RCC 7860 (cell line): ENCODE measurements around the gene PLXNC1.

ENCODE experiments used
- DNase-seq: peaks from one replicate; pipeline ENCODE4 v3.0.0-alpha.2; 2015; ENCODE audit warnings: low spot score
- FAIRE-seq: peaks from 2 replicates; lab custom pipeline; 2012; peaks lifted over from hg19 to GRCh38; lab: Jason Lieb, UNC

The PLXNC1 gene

DNA sequence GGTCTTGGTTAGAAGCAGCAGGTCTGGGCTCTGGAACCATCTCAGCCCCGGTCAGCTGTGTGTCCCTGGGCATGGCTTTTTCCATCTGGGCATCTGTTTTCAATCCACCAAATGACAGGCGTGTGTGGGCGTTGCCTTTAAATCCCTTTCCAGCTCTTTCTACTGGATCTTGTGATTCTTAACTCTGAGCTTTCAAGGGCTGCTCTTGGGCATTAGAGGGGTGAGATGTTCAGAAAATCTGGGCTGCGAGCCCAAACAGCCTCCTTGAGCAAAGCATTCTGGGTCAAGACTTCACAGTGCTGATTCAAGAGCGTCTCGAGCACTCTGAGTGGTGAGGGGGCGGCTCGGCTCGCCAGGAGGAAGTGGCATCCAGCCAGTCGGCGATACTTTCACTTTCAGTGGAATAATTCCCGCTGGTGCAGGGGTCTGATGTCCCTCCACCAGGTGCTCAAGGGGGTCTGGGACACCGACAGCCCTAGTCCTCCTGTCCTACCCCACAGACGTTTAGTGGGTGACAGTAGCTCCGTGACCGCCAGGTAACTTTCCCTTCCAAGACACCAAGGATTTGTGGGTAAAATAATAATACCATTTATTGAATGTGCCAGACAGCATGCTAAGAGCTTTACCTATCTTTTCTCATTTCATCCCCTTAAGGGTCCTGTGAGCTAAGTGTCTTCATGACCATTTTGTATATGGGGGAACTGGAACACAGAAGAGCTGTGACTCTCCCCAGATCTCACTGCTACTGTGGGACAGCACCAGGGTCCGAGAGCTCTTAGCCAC is 114.0 kb downstream of the PLXNC1 start:
- DNase-seq (no peak), FAIRE-seq (no peak)

DNA sequence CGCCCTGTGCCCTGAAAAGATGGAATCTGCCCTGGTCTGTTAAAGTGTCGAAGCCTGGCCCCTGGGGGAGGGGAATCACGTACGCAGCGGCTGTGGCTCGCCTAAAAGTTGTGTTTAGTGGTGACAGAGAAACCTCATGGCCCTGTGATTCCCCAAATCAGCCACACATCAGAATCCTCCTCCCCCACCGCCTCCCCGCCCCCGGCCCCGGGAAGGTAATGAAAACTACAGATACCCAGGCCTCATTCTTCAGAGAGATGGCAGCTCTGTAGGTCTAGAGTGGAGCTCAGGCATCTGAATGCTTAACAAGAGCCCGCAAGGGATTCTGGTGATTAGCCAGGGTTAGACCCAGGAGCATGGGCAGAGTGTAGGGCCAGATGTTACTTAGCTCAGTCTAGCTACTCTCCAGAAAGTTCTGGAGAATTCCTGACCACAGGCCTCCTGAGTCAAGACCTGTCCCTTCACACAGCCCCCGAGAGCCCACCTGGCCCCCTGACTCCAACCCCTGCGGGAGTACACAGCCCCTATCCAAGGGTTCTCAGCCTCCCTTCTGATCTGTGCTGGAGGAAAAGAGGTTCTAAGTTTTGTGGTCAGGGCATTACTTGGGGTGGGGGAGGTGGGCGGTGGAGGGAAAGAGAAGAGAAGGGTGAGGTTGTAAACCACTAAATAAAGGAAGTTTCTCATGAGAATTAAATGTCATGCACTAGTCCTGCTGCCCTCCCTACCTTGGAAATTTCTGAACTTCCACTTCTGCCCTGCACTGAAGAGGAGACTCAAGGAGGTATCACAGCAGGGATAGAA is 114.8 kb downstream of the PLXNC1 start:
- no peak for DNase-seq
- no peak for FAIRE-seq

DNA sequence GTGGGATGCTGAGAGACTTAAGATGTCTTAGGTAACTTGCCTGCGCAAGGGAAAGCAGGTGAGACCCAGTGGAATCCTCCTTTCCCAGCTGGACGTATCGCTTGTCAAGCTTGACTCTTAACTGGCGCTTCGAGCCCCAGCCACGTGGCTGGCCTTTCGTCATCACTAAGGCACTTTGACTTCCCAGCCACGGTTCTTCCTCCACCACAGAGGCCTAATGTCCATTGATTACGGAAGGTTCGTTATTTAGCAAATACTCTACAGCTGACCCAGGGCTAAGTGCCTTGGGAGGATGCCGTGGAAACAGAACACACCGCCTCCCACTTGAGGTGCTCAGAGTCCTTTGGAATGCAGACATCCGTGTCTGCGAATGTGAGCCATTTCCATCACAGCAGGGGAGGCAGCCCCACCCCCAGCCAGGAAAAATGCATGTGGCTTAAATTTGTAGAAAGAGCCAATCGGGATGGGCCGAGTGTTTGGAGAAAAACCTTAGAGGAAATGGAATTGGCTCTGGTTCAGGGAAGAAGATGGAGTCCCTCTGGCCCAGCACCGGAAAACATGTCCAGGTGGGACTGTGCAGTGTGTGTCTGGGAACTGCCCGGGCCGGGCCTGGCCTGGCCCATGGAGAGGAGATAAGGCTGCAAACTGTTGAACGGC is 115.7 kb downstream of the PLXNC1 start:
- FAIRE-seq (no peak), DNase-seq (no peak)

DNA sequence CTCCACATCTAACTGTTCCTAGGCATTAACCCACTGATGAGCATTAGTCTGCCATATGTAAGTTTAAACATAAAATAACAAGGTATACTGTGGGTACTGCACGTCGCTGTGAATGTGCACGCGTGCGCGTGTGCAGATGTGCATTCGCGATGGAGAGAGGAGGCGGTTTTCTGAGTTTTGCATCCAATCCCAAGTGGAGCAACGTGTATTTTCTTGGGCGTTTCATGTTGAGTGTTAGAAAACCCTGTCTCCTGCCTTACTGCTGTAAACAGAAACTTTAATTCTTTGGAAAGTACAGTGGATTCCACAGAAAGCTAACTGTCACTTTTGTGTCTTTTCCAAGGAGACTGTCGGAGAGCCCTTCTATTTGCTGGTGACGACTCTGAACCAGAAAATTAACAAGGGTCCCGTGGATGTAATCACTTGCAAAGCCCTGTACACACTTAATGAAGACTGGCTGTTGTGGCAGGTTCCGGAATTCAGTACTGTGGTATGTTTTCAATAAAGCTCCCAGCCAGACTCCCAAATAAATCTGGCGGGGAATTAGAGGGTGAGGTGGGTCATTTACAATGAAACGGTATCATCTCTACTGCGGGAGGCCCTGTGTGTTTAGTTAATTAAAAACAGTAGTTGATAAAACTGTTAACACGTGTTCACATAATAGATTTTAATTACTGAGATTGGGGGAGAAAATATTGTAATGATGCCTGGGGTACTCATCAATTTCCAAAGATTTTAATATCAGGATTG is 116.5 kb downstream of the PLXNC1 start:
- DNase-seq (no peak), FAIRE-seq (no peak)

DNA sequence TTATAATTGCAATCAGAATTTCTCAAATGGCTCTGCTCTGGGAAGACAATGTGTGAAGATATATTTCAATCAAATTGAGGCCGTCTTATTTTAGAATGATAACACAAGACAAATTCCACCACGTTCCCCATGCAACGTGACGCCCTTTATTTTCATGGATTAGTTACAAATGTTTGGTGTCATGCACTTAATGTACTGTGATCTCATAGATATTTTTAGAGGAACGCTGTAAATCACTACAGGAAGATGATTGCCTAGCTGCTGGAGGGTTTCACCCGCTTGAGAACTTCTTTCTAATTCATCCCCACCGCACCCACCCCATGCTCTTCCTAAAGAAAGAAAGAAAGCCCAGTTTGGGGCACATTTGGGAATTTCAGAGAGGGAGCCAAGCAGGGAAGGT is 117.2 kb downstream of the PLXNC1 start:
- FAIRE-seq (no peak), DNase-seq (no peak)

DNA sequence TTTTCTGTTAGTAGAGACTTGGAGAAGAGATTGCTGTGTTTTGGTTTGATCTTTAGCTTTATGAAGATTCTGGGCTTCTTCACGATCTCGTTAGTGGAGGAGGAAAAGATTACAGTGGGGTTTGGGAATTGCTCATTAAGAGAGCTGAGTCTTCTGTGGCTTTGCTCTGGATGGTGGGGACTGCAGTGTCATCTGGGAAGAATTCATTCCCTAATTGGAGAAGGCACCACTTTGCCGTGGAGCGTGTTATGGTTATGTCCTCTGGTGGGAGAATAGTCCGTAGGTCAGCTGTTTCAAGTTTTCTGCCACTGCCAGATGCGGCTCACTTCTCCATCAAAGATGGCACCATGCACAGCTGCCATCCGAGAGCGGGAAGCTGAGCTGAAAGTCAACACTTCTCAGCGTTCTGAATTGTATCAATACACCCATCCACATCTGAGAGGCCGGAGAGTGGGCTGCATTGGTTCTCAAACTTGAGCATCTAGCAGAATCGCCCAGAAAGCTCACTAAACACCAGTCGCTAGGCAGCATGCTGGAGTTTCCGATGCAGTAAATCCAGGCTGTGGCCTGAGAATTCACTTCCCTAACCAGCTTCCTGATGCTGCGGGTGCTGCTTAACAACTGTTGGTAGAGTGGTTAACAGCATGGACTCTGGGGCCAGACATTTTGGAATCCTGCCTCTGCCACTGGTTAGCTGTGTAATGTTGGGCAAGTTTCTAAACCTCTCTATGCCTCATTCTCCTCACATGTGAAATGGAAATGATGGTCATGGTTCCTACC is 117.8 kb downstream of the PLXNC1 start:
- FAIRE-seq (no peak), DNase-seq (no peak)

DNA sequence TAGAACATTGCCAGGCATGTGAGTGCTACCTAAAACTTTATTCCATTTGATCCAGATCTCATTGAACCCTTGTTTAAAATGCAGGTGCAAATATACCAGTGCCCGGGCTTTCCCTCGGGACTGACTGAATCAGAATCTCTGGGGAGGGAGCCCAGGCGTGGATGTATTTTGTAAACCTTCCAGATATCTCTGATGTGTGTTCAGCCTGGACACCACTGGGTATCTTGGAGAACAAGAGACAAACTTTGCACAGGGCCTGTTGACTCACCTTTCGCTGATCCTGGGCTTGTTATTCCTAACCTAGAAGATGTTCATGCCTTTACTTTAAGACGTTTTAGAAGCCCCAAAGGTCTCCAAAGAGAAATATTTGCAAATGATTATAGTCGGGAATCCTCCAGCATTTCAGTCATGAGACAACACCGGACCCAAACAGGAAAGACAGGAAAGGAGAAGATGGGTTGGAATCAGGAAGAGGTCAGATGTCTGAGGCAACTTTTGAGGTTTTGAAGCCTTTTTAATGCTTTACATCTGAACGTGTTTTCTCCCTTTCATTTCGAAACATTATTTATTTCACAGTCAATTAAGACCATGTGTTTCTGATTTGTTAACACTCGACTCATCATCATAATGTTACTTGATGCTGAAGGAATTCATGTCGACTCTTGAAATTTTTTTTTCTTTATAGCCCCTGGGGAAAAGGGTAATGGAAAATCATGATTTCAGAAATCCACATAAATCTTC is 118.6 kb downstream of the PLXNC1 start:
- DNase-seq (no peak), FAIRE-seq (no peak)

DNA sequence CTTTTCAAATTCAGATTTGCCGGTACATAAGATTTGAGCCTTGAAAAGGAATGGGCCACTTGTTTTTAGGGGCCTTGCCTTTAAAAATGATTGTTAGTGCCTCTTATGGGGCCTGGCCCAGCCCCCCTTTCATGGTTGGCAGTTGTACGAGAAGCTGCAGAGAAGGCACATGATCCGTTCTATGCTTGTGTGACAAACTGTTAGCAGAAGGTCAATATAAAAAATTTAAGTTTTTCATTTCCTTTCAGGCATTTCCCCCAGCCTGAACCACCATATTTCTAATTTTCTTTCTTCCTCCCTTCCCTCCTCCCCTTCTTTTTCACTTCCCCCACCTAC is 119.1 kb downstream of the PLXNC1 start:
- FAIRE-seq (no peak), DNase-seq (no peak)

DNA sequence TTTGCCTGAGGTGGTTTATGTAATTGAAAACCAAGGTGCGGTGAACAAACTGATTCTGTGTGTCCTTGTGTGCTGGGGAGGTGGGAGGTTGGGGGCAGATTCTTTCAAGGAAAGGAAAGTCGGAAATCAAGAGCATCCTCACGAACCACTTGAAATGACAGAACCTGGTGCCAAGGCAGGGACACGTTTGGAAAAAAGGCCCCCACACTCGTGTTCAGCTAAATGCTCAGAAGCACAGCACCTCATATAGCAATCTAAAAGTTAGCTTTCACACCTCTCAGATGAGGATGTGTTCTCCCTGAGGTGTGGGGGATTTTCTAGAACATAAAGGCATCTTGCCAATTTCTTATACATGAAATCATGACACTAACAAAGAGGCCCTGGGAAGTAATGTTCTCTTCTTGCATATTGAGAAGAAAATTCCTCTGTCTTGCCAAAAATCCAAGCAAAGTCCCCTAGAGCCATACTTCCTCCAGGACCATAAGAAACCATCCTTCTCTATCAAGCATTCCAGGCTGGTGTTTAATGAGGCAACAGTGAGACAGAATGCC is 119.6 kb downstream of the PLXNC1 start:
- DNase-seq (no peak), FAIRE-seq (no peak)

DNA sequence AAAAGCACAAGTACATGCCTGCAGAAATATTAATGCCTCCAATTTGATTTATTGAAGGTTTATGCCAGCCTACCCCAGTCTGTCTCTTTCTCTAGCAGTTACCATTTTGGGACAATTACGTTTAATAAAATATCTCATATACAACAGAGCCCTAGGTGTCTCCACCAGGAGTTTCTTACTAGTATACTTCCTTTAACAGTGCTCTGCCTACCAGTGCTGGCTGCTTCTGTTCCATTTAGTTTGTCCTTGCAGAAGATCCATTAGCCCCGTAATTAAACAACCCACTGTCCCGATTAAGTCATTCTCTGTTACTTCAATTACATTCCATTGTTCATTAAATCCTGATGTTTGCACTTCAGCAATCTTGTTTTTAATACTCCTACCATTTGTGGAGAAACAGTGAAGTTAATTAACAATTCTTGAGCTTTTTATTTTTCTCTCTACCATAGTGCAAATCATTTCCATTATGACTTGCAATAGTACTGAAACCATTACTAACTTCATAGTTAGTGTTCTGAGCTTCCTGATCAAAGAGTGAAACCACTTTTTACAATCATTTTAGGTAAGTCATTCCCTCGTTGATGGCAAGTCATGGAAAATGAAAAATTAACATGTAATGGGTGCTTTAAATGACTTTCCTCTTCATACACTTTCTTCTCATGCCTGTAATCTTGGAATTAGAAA is 121.1 kb downstream of the PLXNC1 start:
- FAIRE-seq, result no peak
- no peak for DNase-seq

DNA sequence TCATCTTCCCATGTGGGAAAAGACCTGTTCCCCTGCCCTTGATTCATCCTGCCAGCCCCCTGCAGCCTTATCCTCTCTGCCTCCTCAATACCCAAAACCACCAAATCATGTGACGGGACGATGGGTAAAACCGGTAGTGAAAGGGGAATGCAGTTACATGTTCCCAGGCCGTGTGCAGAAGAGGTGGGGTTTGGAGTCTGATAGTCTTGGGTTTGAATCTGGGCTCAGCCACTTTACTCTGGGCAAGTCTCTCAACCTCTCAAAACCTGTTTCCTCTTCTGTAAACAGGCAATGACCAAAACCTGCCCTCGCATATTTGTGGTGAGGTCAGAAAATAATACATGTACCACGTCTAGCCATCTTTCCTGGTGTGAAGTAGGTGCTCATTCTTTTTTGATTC is 123.0 kb downstream of the PLXNC1 start:
- no peak for FAIRE-seq
- no peak for DNase-seq

DNA sequence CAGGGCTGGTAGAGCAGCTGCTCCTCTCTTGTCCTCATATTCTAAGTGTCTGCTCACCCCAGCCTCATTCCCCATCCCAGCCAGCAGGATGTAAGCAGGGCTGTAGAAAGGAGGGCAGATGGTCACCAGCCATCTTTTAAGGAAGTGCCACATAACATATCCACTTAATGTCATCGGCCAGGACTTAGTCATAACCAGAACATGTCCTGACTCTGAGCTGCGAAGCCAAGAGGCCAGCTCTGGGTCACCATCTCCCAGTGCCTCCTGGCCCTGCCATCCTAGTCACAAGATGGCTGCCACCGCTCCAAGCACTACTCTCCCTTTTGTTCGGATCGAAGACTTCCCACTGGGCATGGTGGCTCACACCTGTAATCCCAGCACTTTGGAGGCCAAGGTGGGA is 123.9 kb downstream of the PLXNC1 start:
- FAIRE-seq, result no peak
- no peak for DNase-seq

DNA sequence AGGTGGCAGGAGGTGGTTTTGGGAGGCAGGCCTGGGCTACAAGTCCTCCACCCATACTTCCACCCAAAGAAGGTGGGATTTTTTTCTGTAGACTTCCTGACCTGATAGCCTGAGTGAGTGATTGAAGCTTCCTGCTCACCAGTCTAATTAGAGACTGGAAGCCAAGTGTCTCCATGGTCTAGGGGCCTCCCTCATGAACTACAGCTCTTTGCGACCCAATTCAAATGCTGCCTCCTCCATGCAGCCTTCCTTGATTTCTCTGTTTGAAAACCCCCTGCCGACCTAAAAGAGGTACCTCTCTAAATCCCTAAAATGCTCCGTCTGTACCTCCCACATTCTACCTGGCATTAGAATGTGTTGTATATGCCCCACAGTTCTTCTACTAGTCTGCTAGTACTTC is 124.9 kb downstream of the PLXNC1 start:
- DNase-seq (no peak), FAIRE-seq (no peak)

DNA sequence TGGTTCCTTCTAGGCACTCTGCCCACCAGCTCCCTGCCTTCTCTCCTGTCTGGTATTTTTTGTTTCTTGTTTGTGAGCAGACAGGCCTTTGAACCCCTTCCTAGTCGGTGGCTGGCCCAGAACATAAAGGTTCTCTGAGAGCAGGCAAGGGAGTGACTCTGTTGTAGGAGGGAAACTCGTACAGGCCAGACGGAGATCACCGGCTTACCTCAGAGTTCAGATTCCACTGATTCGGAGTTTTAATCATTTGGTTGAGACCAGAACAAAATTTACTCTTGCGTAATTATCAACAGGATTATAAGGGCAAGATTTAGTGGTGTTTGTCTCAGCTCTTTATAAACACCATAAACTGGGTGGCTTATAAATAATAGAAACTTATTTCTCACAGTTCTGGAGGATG is 128.3 kb downstream of the PLXNC1 start:
- no peak for FAIRE-seq
- no peak for DNase-seq

DNA sequence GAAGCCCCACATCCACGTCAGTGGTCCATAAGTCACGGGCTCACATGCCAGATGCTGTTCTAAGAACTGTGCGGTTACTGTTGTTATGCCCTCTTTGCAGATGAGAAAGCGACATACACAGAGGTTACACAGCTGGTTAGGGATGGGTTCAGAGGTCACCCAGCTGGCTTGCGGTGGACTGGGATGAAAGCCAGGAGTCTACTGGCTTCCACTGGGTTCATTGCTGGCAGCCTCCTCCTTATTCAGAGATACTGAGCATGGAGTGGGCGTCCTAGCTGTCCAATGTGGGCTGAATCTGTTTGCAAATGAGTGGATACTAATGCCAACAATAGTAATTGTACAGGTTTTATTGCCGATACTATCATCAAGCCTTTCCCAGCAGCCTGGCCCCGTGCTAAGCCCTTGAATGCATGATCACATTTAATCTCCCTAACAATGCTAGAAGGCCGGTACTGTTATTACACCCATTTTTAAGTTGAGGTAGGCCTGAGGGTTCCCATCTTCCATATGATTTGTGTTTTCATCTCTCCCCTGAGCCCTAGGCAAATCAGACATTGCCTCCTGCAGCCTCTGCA is 129.1 kb downstream of the PLXNC1 start:
- FAIRE-seq (no peak), DNase-seq (no peak)

DNA sequence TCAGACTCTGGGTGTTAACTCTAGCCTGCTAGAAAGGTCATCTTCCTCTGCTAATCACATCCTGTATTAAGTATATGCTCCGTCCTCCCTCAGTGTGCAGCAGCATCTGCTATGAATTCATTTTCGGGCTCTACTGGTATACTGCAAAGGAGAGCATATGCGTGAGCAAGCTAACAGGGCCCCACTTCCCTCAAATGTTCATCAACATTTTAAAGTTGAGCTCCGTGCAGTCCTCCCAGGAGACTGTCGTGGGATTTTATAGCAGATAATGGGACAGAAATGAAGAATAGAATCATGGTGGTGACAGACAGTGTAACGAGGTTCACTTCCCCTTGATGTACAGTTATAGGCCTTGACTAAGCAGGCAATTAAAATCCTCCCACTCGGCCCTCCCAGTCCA is 131.7 kb downstream of the PLXNC1 start:
- no peak for FAIRE-seq
- no peak for DNase-seq

DNA sequence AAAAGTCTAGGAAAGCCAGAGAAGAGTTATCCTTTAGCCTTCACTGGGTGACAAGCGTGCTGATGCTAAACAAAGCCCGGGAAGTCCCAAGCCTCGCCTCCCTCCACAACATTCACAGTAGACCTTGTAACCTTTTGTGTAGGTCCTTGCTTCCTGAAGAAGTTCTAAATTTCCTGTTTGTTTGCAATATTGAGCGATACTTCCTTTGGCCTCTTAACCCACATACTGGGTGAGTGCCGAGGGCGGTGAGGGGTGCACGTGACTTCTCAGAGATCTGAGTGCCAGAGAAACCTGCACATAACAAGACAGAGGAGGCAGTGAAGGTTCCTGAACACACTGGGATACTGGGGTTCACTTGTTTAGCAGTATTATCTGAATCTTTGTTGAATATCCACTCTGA is 134.3 kb downstream of the PLXNC1 start:
- no peak for DNase-seq

DNA sequence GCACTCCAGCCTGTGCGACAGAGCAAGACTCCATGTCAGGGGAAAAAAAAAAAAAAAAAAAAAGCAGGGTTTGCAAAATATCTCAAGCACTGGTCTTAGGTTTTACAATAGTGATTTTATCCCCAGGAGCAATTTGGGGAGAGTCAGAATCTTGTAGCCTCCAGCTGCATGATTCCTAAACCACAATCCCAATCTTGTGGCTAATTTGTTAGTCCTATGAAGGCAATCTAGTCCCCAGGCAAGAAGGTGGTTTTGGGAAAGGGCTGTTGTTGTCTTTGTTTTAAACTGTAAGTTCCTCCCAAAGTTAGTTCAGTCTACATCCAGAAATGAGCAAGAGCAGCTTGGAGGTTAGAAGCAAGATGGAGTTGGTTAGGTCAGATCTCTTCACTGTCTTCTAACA is 135.7 kb downstream of the PLXNC1 start:
- no peak for DNase-seq

More for the DNA sequence above, 134.3 kb downstream of the PLXNC1 start:
- FAIRE-seq, result no peak

DNA sequence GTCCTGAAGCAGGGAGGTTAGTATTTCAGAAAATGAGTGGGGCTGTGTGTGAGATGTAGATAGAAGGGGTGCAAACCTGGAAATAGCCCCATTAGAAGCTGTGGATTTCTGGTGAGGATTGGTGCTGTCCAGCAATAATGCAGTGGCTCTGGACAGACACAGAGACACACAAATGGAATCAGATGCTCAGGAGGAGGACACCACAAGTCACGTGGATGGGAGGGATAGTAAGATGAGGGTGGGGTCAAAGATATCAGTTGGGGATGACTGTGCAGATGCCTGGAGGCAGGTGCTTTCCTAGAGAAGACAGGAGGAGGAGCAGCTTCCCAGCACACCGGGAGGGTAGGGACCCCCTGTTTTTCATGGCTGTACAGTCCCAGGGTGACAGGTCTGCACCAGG is 136.5 kb downstream of the PLXNC1 start:
- no peak for FAIRE-seq
- no peak for DNase-seq

More for the DNA sequence above, 135.7 kb downstream of the PLXNC1 start:
- FAIRE-seq, result no peak
